ENCODE data around the gene PROK1. TPM values are rescaled to one million over a fixed set of nuclear protein-coding genes. Genes with fewer than 3 reads are reported as not detected.
A peak's percentile ranks its signal among the peaks of the same experiment; 100 is the strongest.

Gene PROK1
- polyA plus RNA-seq, 1 of the 3 experiments (the other 2 are of a cell fraction) = not detected

GRCh38 chr1:110475362-110476027 lies 24.5 kb downstream of the PROK1 start:
- no peak overlapping the region for H3K9ac ChIP-seq
- peaks cover 8% of the 10 kb centered on the region for H3F3A ChIP-seq (replicated peaks; ENCODE audit: insufficient read depth)
- H3K36me3 ChIP-seq (replicated peaks in 1 of 2; ENCODE audit: control insufficient read depth in 1 of 2, insufficient read depth in 2 of 2, low read length in 1 of 2) = no peaks in the 10 kb centered on the region
- H3K9me2 ChIP-seq = no peaks in the 10 kb centered on the region
- H3K27ac ChIP-seq (ENCODE audit: low read depth in 2 of 2, low read length in 1 of 2) = no peak overlapping the region
- H3K4me3 ChIP-seq (ENCODE audit: low read depth in 2 of 2, low read length in 1 of 2) = no peak overlapping the region
- no peak overlapping the region for H2AFZ ChIP-seq (ENCODE audit: low read depth)
- H4K20me1 ChIP-seq (ENCODE audit: insufficient read depth) = no peaks in the 10 kb centered on the region
- CTCF ChIA-PET = interaction anchor here (13.4 kb wide), 1 partner anchor 22 kb away, joined by 132 read pairs; no protein-coding TSS in a partner anchor
- H3K4me1 ChIP-seq (ENCODE audit: control insufficient read depth in 1 of 2, insufficient read depth in 2 of 2, low read depth in 1 of 2, low read length in 1 of 2) = peaks cover 2 to 15% of the 10 kb centered on the region in 2 experiments; a peak in 2 of 4 replicates
- H3K4me2 ChIP-seq = no peak overlapping the region
- H3K9me3 ChIP-seq = no peaks in the 10 kb centered on the region
- no peaks in the 10 kb centered on the region for H3K27me3 ChIP-seq (ENCODE audit: insufficient read depth)
- no peaks in the 10 kb centered on the region for H3K79me2 ChIP-seq (ENCODE audit: insufficient read depth)
- no peak for TF ChIP-seq RCOR1 (IDR thresholded peaks at IDR 0.05; ENCODE audit: low read length)
- TF ChIP-seq EP300 (IDR thresholded peaks at IDR 0.05; ENCODE audit: borderline replicate concordance in 1 of 2, low read depth in 1 of 2, low read length in 1 of 2) = no peak
- TF ChIP-seq TAF1 (IDR thresholded peaks at IDR 0.05; ENCODE audit: borderline replicate concordance, low read depth, low read length) = no peak
- TF ChIP-seq MEF2A (IDR thresholded peaks at IDR 0.05; ENCODE audit: borderline replicate concordance, low read depth) = no peak
- DNase-seq = no peak
- POLR2A ChIA-PET = no interaction called here
- WGBS (ENCODE audit: low lambda C conversion rate) = 97% methylated on average over 4 of the region's 5 CpGs

GRCh38 chr1:110476028-110476765 lies 25.2 kb downstream of the PROK1 start:
- POLR2A ChIA-PET = no interaction called here
- H3K27ac ChIP-seq (ENCODE audit: low read depth in 2 of 2, low read length in 1 of 2) = no peak overlapping the region
- peaks cover 2 to 15% of the 10 kb centered on the region in 2 experiments; a peak in 2 of 4 replicates for H3K4me1 ChIP-seq (ENCODE audit: control insufficient read depth in 1 of 2, insufficient read depth in 2 of 2, low read depth in 1 of 2, low read length in 1 of 2)
- H3K9me2 ChIP-seq = no peaks in the 10 kb centered on the region
- no peak for TF ChIP-seq NRF1 (IDR thresholded peaks at IDR 0.05; ENCODE audit: low read depth, low read length)
- no peak for TF ChIP-seq POLR2AphosphoS5 (IDR thresholded peaks at IDR 0.05; ENCODE audit: low read depth, low read length)
- TF ChIP-seq MEF2A (IDR thresholded peaks at IDR 0.05; ENCODE audit: borderline replicate concordance, low read depth) = no peak
- H4K20me1 ChIP-seq (ENCODE audit: insufficient read depth) = no peaks in the 10 kb centered on the region
- CTCF ChIA-PET = interaction anchor here (13.4 kb wide), 1 partner anchor 21 kb away, joined by 132 read pairs; no protein-coding TSS in a partner anchor
- 68% methylated on average over 8 of the region's 10 CpGs for WGBS (ENCODE audit: low lambda C conversion rate)
- no peaks in the 10 kb centered on the region for H3K9me3 ChIP-seq
- H3K4me2 ChIP-seq = no peak overlapping the region
- H3K27me3 ChIP-seq (ENCODE audit: insufficient read depth) = no peaks in the 10 kb centered on the region
- no peak overlapping the region for H3K4me3 ChIP-seq (ENCODE audit: low read depth in 2 of 2, low read length in 1 of 2)
- no peaks in the 10 kb centered on the region for H3K79me2 ChIP-seq (ENCODE audit: insufficient read depth)
- H3K36me3 ChIP-seq (replicated peaks in 1 of 2; ENCODE audit: control insufficient read depth in 1 of 2, insufficient read depth in 2 of 2, low read length in 1 of 2) = no peaks in the 10 kb centered on the region
- no peak for DNase-seq
- no peak overlapping the region for H2AFZ ChIP-seq (ENCODE audit: low read depth)
- H3K9ac ChIP-seq = no peak overlapping the region
- H3F3A ChIP-seq (replicated peaks; ENCODE audit: insufficient read depth) = peaks cover 8% of the 10 kb centered on the region

- Histone ChIP-seq H2AFZ (ENCODE audit: low read depth) (no peak overlapping the region), H3K4me3 (ENCODE audit: low read depth in 2 of 2, low read length in 1 of 2) (no peak overlapping the region), H3K4me2 (no peak overlapping the region), H3K27me3 (ENCODE audit: insufficient read depth) (no peaks in the 10 kb centered on the region), H3K79me2 (ENCODE audit: insufficient read depth) (no peaks in the 10 kb centered on the region), H3K9ac (no peak overlapping the region), H3K9me3 (no peaks in the 10 kb centered on the region), H4K20me1 (ENCODE audit: insufficient read depth) (no peaks in the 10 kb centered on the region), H3K36me3 (replicated peaks in 1 of 2; ENCODE audit: control insufficient read depth in 1 of 2, insufficient read depth in 2 of 2, low read length in 1 of 2) (no peaks in the 10 kb centered on the region), H3K4me1 (ENCODE audit: control insufficient read depth in 1 of 2, insufficient read depth in 2 of 2, low read depth in 1 of 2, low read length in 1 of 2) (peaks cover 2 to 15% of the 10 kb centered on the region in 2 experiments; a peak in 2 of 4 replicates), H3F3A (replicated peaks; ENCODE audit: insufficient read depth) (peaks cover 8% of the 10 kb centered on the region), H3K27ac (ENCODE audit: low read depth in 2 of 2, low read length in 1 of 2) (peak overlapping the region in 1 of 2 experiments; percentile 28; a peak in 1 of 4 replicates), H3K9me2 (no peaks in the 10 kb centered on the region)
- ChIA-PET CTCF (interaction anchor here (1.0 to 13.4 kb wide), 4 partner anchors 10 to 65 kb away, joined by 3 to 132 read pairs (median 6); no protein-coding TSS in a partner anchor), POLR2A (no interaction called here)
- 67% methylated on average over 2 of the region's 2 CpGs for WGBS (ENCODE audit: low lambda C conversion rate)
- DNase-seq = no peak
- peak; percentile 71 for TF ChIP-seq NFIC (IDR thresholded peaks at IDR 0.05; ENCODE audit: borderline replicate concordance)
- peak; percentile 82 for TF ChIP-seq JUND (IDR thresholded peaks at IDR 0.05)
- TF ChIP-seq FOSL2 (IDR thresholded peaks at IDR 0.05; ENCODE audit: borderline replicate concordance, low read depth) = peak; percentile 96
- TF ChIP-seq SIN3A (IDR thresholded peaks at IDR 0.05; ENCODE audit: borderline replicate concordance, low read depth, low read length) = no peak
- TF ChIP-seq TCF12 (IDR thresholded peaks at IDR 0.05) = peak; percentile 63
- TF ChIP-seq RXRA (IDR thresholded peaks at IDR 0.05; ENCODE audit: borderline replicate concordance, low read depth) = peak; percentile 74; the same call in 1 of the 2 replicates
- TF ChIP-seq YY1 (IDR thresholded peaks at IDR 0.05; ENCODE audit: low read depth) = no peak
- TF ChIP-seq ELF1 (IDR thresholded peaks at IDR 0.05) = 0 out of 2 replicates have a peak, but pooled peaks have one; percentile 14
- peak in 1 of 2 experiments; percentile 40; a peak in 1 of 4 replicates for TF ChIP-seq EP300 (IDR thresholded peaks at IDR 0.05; ENCODE audit: borderline replicate concordance in 1 of 2, low read depth in 1 of 2, low read length in 1 of 2)
- TF ChIP-seq MEF2A (IDR thresholded peaks at IDR 0.05; ENCODE audit: borderline replicate concordance, low read depth) = no peak
- peak; percentile 19 for TF ChIP-seq PBX3 (IDR thresholded peaks at IDR 0.05)
Observed at GRCh38 chr1:110477041-110477440, 26.1 kb downstream of the PROK1 start.
